ENCODE data around the gene C3. TPM values are rescaled to one million over a fixed set of nuclear protein-coding genes. Genes with fewer than 3 reads are reported as not detected.

The C3 gene
- polyA plus RNA-seq, 6 donors from 2014 or later, result not detected

DNA sequence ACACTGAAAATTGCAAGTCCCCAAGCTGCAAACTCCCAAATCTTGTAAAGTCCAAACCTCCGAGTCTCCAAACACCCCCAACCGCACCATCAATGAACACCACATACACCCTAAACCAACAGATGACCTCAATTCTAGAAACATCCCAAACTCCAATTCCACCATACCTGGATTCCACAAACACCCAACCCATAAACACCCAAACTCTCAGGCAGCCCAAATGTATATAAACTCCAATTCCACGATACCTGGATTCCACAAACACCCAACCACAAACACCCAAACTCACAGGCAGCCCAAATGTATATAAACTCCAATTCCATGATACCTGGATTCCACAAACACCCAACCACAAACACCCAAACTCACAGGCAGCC, 470 bp downstream of the C3 start:
- DNase-seq, result no peak
- H3K4me1 Mint-ChIP-seq, result peaks cover 27 to 58% (median 48%) of the 10 kb centered on the region in 3 donors
- H3K27me3 Mint-ChIP-seq, result peaks cover 0 to 13% (median 12%) of the 10 kb centered on the region in 3 donors
- peak overlapping the region in 3 of 6 donors; percentile 40 to 96 (median 53) for H3K27ac Mint-ChIP-seq
- no peak for ATAC-seq (ENCODE audit: low read depth in 2 of 2)
- peaks cover 0 to 5% (median 2%) of the 10 kb centered on the region in 7 donors for H3K9me3 Mint-ChIP-seq
- H3K36me3 Mint-ChIP-seq, result peaks cover 0 to 8% of the 10 kb centered on the region in 2 donors
- H3K4me3 Mint-ChIP-seq, result peak overlapping the region in 1 of 8 donors; percentile 65

DNA sequence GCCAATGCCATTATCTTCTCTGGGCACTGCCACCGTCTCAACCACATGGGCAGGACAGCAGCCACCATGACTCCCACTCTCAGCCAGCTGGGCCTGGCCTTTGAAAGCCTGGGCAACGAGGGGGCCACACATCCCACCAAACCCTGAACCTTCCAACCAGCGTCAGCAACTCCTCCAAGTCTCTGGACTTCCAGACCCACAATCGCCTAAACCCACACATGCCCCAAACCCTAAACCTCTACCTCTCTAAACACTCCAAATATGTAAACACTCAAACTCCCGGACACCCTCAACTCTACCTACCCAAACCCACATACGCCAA, 949 bp downstream of the C3 start:
- DNase-seq (no peak), ATAC-seq (ENCODE audit: low read depth in 2 of 2) (no peak)
- H3K36me3 Mint-ChIP-seq, result peaks cover 0 to 8% of the 10 kb centered on the region in 2 donors
- no peak overlapping the region for H3K4me3 Mint-ChIP-seq
- peak overlapping the region in 3 of 6 donors; percentile 28 to 53 (median 40) for H3K27ac Mint-ChIP-seq
- H3K4me1 Mint-ChIP-seq, result peaks cover 22 to 53% (median 43%) of the 10 kb centered on the region in 3 donors
- peaks cover 0 to 13% (median 12%) of the 10 kb centered on the region in 3 donors for H3K27me3 Mint-ChIP-seq
- peaks cover 0 to 5% (median 2%) of the 10 kb centered on the region in 7 donors for H3K9me3 Mint-ChIP-seq

DNA sequence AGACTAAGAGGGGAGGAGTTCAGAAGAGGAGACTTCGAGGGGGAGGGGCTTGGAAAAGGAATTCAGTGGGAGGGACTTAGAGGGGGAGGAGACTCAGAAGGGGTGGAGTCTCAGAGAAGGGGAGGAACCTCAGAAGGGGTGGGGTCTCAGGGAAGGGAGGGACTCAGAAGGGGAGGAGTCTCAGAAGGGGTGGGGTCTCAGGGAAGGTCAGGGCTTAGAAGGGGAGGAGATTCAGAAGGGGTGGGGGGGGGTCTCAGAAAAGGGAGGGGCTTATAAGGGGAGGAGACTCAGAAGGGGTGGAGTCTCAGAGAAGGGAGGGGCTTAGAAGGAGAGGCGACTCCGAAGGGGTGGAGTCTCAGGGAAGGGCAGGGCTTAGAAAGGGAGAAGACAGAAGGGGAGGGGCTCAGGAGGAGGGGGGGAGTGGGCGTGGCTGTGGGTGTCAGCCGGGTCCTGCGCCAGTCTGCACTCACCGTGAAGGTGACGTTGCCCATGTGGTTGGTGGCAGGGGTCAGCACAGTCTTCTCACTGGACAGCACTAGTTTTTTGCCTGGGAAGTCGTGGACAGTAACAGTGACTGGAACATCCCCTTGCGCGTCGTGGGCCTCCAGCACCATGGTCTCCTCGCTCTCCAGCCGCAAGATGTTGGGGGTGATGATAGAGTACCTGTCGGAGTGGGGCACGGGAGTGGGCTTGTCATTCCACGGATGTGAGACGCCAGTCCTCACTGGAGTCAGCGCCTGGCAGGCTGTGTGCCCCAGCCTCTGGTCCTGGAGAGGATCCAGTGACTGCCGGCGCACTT, 1.5 kb downstream of the C3 start:
- H3K27ac Mint-ChIP-seq, result peak overlapping the region in 2 of 6 donors; percentile 28 to 40
- H3K36me3 Mint-ChIP-seq, result peaks cover 0 to 8% of the 10 kb centered on the region in 2 donors
- DNase-seq, result no peak
- ATAC-seq (ENCODE audit: low read depth in 2 of 2), result peak; percentile 13 to 18
- peaks cover 0 to 5% (median 2%) of the 10 kb centered on the region in 7 donors for H3K9me3 Mint-ChIP-seq
- no peak overlapping the region for H3K4me3 Mint-ChIP-seq
- H3K4me1 Mint-ChIP-seq, result peaks cover 16 to 48% (median 40%) of the 10 kb centered on the region in 3 donors
- H3K27me3 Mint-ChIP-seq, result peaks cover 0 to 13% (median 12%) of the 10 kb centered on the region in 3 donors

DNA sequence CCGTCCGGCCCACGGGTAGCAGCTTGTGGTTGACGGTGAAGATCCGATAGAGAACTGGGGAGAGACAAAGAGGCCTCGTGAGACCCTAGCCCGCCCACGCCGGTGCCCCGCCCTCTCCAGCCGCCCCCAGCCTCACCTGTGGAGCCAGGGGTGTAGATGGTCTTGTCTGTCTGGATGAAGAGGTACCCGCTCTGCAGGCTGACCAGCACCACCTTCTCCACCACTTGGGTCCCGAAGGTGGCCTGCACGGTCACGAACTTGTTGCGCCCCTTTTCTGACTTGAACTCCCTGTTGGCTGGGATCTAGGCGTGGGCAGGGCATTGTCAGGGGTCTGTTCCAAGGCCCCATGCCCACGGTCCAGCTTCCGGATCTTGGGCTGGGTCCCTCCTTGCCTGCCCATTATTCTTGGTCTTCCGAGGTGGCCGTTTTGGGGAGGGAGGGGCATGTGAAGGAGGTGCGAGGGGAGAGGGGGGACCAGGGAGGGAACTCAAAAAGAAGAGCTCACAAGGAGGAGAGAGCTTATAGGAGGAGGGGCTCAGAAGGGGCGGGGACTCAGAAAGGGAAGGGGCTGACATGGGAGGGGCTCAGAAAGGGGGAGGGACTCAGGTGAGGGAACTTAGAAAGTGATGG, 2.2 kb downstream of the C3 start:
- Mint-ChIP-seq H3K36me3 (peaks cover 0 to 8% of the 10 kb centered on the region in 2 donors), H3K4me3 (peak overlapping the region in 1 of 8 donors; percentile 54), H3K27me3 (peaks cover 0 to 13% (median 12%) of the 10 kb centered on the region in 3 donors), H3K4me1 (peaks cover 9 to 40% (median 35%) of the 10 kb centered on the region in 3 donors), H3K27ac (no peak overlapping the region), H3K9me3 (peaks cover 0 to 5% (median 2%) of the 10 kb centered on the region in 7 donors)
- DNase-seq (no peak), ATAC-seq (ENCODE audit: low read depth in 2 of 2) (no peak)

DNA sequence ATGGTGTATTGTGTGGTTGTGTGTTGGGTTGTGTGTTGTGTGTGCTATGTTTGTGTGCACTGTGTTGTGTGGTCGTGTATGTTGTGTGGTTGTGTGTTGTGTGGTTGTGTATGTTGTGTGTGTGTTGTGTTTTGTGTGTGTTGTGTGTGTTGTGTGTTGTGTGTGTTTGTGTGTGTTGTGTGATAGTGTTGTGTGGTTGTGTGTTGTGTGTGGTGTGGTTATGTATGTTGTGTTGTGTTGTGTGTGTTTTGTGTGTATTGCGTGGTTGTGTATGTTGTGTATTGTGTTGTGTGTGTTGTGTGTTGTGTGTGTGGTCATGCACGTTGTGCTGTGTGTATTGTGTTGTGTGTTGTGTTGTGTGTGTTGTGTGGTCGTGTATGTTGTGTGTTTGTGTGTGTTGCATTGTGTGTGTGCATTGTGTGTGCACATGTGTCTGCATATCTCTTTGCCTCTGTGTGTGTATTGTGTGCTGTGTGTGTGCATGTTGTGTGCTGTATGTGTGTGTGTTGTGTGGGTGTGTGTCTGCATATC, 2.9 kb downstream of the C3 start:
- Mint-ChIP-seq H3K4me1 (peaks cover 4 to 36% (median 32%) of the 10 kb centered on the region in 3 donors), H3K27me3 (peaks cover 0 to 18% (median 12%) of the 10 kb centered on the region in 3 donors), H3K27ac (peak overlapping the region in 3 of 6 donors; percentile 0 to 93 (median 16)), H3K9me3 (peaks cover 0 to 5% (median 2%) of the 10 kb centered on the region in 7 donors), H3K4me3 (peak overlapping the region in 2 of 8 donors; percentile 38 to 54), H3K36me3 (peaks cover 0 to 8% of the 10 kb centered on the region in 2 donors)
- ATAC-seq (ENCODE audit: low read depth in 2 of 2), result no peak
- no peak for DNase-seq

DNA sequence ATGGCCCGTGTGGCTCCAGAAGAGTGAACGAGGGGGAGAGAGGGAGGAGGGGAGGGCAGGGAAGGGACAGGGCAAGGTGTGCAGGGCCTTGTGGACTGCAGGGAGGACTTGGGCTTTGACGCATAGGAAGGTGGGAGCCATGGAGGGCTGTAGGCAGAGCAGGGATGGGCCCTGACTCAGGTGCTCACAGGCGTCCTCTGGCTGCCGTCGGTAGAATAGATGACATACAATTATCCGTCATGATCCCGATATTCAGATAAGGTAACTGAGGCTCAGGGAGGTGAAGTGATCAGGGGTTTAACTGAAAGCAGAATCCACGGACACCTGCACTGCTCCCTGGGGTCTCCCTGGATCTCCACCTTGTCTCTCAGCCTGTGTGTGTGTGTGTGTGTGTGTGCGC, 3.4 kb downstream of the C3 start:
- peaks cover 0 to 19% (median 12%) of the 10 kb centered on the region in 3 donors for H3K27me3 Mint-ChIP-seq
- H3K4me1 Mint-ChIP-seq, result peaks cover 3 to 35% (median 32%) of the 10 kb centered on the region in 3 donors
- H3K36me3 Mint-ChIP-seq, result peaks cover 0 to 8% of the 10 kb centered on the region in 2 donors
- H3K27ac Mint-ChIP-seq, result peak overlapping the region in 4 of 6 donors; percentile 0 to 93 (median 82)
- peak overlapping the region in 1 of 8 donors; percentile 38 for H3K4me3 Mint-ChIP-seq
- peaks cover 0 to 5% (median 2%) of the 10 kb centered on the region in 7 donors for H3K9me3 Mint-ChIP-seq
- ATAC-seq (ENCODE audit: low read depth in 2 of 2) (no peak), DNase-seq (no peak)

DNA sequence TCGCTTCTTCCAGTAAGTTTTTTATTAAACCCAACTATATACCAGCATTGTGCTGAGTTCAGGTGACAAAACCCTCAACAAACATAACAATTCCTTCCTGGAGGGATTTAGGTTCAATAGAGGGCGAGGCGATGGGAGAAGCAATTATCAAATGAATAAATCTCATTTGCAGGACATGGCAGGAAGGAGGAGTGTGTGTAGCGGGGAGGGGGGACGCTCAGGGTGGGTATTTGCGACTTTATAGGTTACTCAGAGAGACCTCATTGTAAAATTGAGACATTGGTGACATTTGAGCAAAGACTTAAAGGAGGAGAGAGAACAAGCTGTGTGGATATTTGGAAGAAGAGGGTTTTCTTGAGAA, 3.9 kb downstream of the C3 start:
- ATAC-seq (ENCODE audit: low read depth in 2 of 2) (no peak), DNase-seq (no peak)
- Mint-ChIP-seq H3K27me3 (peaks cover 0 to 21% (median 13%) of the 10 kb centered on the region in 3 donors), H3K4me3 (peak overlapping the region in 1 of 8 donors; percentile 34), H3K27ac (peak overlapping the region in 5 of 6 donors; percentile 0 to 89 (median 68)), H3K9me3 (peaks cover 0 to 5% (median 2%) of the 10 kb centered on the region in 7 donors), H3K4me1 (peaks cover 3 to 30% (median 29%) of the 10 kb centered on the region in 3 donors), H3K36me3 (peaks cover 0 to 8% of the 10 kb centered on the region in 2 donors)

DNA sequence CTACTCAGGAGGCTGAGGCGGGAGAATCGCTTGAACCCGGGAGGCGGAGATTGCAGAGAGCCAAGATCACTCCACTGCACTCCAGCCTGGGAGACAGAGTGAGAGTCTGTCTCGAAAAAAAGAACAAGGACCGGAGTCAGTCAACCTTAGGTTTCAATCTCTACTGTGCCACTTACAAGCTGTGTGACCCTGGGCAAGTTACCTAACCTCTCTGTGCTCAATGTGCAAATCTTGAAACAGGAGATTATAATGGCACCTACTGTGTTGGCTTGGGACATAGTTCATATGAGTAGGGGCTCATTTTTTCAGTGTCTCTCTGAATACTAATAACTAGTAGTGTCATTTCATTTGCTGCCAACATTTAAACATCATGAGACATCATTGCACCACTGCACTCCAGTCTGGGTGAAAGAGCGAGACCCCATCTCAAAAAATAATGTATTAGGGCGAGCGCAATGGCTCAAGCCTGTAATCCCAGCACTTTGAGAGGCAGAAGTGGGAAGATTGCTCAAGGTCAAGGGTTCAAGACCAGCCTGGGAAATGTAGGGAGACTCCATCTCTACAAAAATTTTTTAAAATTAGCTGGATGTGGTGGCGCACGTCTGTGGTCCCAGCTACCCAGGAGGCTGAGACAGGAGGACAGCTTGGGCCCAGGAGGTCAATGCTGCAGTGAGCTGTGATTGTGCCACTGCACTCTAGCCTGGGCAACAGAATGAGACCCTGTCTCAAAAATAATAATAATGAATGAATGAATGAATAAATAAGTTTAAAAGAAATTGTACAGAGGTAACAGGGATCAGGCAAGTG, 5.5 kb downstream of the C3 start:
- Mint-ChIP-seq H3K9me3 (peaks cover 0 to 5% (median 2%) of the 10 kb centered on the region in 7 donors), H3K4me1 (peaks cover 14 to 31% (median 22%) of the 10 kb centered on the region in 3 donors), H3K27ac (peak overlapping the region in 1 of 6 donors; percentile 80), H3K27me3 (peaks cover 11 to 37% (median 30%) of the 10 kb centered on the region in 3 donors), H3K36me3 (peaks cover 0 to 15% of the 10 kb centered on the region in 2 donors), H3K4me3 (no peak overlapping the region)
- ATAC-seq (ENCODE audit: low read depth in 2 of 2), result no peak
- no peak for DNase-seq

DNA sequence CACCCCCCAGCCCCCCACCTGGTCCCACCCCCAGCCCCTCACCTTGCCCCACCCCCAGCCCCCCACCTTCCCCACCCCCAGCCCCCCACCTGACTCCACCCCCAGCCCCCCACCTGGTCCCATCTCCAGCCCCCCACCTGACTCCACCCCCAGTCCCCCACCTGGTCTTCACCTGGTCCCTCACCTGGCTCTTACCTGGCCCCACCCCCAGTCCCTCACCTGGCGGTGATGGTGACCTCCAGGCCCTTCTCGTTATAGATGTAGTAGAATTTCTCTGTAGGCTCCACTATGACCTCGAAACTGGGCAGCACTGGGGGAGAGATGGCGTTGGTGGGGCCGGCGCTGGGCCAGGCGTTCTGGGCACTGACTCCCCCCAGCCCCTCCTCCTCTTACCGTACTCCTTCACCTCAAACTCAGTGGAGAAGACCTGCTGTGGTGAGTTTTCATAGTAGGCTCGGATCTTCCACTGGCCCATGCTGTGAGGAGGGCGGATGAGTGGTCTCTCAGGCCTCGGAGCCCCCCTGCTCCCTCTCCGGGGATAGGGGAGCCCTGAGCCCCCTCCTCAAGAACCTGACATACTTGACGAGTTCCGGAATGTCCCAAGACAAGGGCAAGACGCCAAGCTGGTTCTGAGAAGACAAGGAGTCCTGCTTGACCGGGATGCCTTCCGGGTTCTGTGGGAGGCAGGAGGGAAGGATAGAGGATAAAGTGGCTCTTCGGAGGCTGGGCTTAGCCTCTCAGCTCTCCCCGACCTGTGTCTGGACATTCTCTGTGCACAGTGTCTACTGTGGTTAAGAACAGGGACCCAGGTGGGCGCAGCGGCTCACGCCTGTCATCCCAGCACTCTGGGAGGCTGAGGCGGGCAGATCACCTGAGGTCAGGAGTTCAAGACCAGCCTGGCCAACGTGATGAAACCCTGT, 6.4 kb downstream of the C3 start:
- peaks cover 15 to 31% (median 20%) of the 10 kb centered on the region in 3 donors for H3K4me1 Mint-ChIP-seq

DNA sequence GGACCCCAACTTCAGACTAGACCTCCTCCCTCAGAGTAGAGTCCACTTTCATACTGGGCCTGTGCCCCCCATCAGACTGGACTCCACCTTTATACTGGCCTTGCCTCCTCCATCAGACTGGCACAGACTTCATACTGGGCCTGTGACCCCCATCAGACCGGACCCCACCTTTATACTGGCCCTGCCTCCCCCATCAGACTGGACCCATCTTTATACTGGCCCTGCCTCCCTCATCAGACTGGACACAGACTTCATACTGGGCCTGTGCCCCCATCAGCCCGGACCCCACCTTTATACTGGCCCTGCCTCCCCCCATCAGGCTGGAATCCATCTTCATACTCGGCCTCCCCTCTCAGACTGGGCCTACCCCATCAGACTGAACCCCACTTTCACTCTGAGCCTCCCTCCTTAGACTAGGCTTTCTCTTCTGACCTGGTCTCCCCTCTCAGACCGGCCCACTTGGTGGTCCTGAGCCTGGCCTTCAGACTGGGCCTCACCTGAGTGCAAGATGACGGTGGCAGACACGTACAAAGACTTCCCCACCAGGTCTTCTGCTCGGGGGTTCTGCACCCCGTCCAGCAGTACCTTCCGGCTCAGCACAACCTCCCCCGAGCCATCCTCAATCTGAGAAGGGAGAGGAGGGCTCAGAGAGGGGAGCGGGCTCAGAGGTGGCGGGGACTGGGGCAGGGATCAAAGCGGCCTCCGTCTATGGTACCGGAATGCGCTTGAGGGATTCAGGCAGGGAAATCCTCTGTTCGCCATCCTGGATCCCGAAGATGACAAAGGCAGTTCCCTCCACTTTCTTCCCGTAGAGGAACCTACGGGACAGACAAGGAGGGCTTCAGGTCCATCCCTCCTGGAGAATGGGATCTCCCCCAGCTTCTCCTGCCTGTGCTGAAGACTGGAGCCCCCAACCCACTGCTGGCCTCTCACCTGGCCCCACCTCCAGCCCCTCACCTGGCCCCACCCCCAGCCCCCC, 7.5 kb downstream of the C3 start:
- peak overlapping the region in 1 of 8 donors; percentile 47 for H3K4me3 Mint-ChIP-seq
- DNase-seq (no peak), ATAC-seq (ENCODE audit: low read depth in 2 of 2) (no peak)
- H3K9me3 Mint-ChIP-seq, result peaks cover 0 to 5% (median 2%) of the 10 kb centered on the region in 7 donors
- peak overlapping the region in 1 of 6 donors; percentile 8 for H3K27ac Mint-ChIP-seq
- H3K4me1 Mint-ChIP-seq, result peaks cover 17 to 31% (median 20%) of the 10 kb centered on the region in 3 donors
- H3K27me3 Mint-ChIP-seq, result peaks cover 11 to 57% (median 50%) of the 10 kb centered on the region in 3 donors
- H3K36me3 Mint-ChIP-seq, result peaks cover 0 to 27% of the 10 kb centered on the region in 2 donors

More for the DNA sequence above, 6.4 kb downstream of the C3 start:
- Mint-ChIP-seq H3K4me3 (no peak overlapping the region), H3K36me3 (peaks cover 0 to 21% of the 10 kb centered on the region in 2 donors), H3K9me3 (peaks cover 0 to 5% (median 2%) of the 10 kb centered on the region in 7 donors), H3K27me3 (peaks cover 11 to 47% (median 39%) of the 10 kb centered on the region in 3 donors), H3K27ac (no peak overlapping the region)
- DNase-seq (no peak), ATAC-seq (ENCODE audit: low read depth in 2 of 2) (no peak)

DNA sequence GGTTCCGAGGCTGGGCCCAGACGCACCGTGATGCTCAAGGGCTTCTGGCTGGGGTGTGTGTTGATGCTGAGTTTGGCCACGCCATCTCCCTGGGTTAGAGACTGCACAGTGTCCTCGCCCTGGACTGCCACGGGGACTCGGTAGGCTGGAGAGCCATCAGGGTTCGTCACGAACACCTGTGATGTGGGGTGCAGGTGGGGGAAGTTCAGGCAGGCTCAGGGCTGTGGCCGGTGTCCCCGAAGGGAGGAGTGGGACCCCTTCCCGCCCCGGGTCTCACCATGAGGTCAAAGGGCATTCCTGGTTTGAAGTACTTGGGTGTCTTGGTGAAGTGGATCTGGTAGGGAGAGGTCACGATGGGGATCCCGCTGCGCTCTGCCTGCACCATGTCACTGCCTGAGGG, 8.2 kb downstream of the C3 start:
- peaks cover 14 to 24% (median 15%) of the 10 kb centered on the region in 3 donors for H3K4me1 Mint-ChIP-seq
- H3K27ac Mint-ChIP-seq, result no peak overlapping the region
- no peak for ATAC-seq (ENCODE audit: low read depth in 2 of 2)
- DNase-seq, result no peak
- peaks cover 0 to 3% (median 0%) of the 10 kb centered on the region in 7 donors for H3K9me3 Mint-ChIP-seq
- H3K36me3 Mint-ChIP-seq, result peaks cover 0 to 21% of the 10 kb centered on the region in 2 donors
- no peak overlapping the region for H3K4me3 Mint-ChIP-seq
- H3K27me3 Mint-ChIP-seq, result peaks cover 11 to 60% (median 49%) of the 10 kb centered on the region in 3 donors
